SU-DHL-6 (cell line): ENCODE results near the gene HSPA12A.

Experiments used
- H2AFZ ChIP-seq: fragments of 200-600 bp; sonication (generic); 2 replicates; pipeline ENCODE4 v1.6.1; 2014; ENCODE audit warnings: low read depth, mild to moderate bottlenecking, moderate library complexity, mixed read lengths, antibody characterized with exemption, low read length; ENCODE audit not compliant: severe bottlenecking
- H3F3A ChIP-seq: fragments of 200-600 bp; shearing (Covaris generic); 2 replicates; pipeline ENCODE4 v1.6.0; 2016; ENCODE audit warnings: antibody characterized with exemption, mild to moderate bottlenecking; ENCODE audit not compliant: insufficient read depth
- H3K27ac ChIP-seq: fragments of 200-600 bp; sonication (generic); 2 replicates; pipeline ENCODE4 v1.5.1; 2016; ENCODE audit warnings: low read depth, mild to moderate bottlenecking, low read length, moderate library complexity, mixed read lengths
- H3K27me3 ChIP-seq: fragments of 200-600 bp; sonication (generic), shearing (Covaris generic); 2 replicates; pipeline ENCODE4 v1.6.0; 2014; ENCODE audit warnings: mild to moderate bottlenecking, low read length
- H3K36me3 ChIP-seq: fragments of 200-600 bp; sonication (generic); 2 replicates; pipeline ENCODE4 v1.6.1; 2014; ENCODE audit warnings: mild to moderate bottlenecking, low read length, mixed read lengths
- H3K4me2 ChIP-seq: fragments of 300-600, 200-600 bp; shearing (Covaris generic), sonication (generic); 2 replicates; pipeline ENCODE4 v1.6.0; 2014; ENCODE audit warnings: low read length, low read depth, mild to moderate bottlenecking; ENCODE audit not compliant: poor library complexity, severe bottlenecking
- H3K4me3 ChIP-seq: fragments of 200-600 bp; sonication (generic); 2 replicates; pipeline ENCODE4 v1.5.1; 2014; ENCODE audit warnings: antibody characterized with exemption, low read length, mild to moderate bottlenecking, mixed read lengths; ENCODE audit not compliant: insufficient read depth, poor library complexity, severe bottlenecking
- H3K79me2 ChIP-seq: fragments of 200-600 bp; sonication (generic); 2 replicates; pipeline ENCODE4 v1.6.1; 2014; ENCODE audit warnings: mild to moderate bottlenecking, low read length, moderate library complexity; ENCODE audit not compliant: insufficient read depth
- H3K9ac ChIP-seq: fragments of 200-600 bp; sonication (generic); 2 replicates; pipeline ENCODE4 v1.7.0; 2014; ENCODE audit warnings: mild to moderate bottlenecking, low read length
- H3K9me2 ChIP-seq: fragments of 200-600 bp; sonication (generic); replicated peaks from 2 replicates; pipeline ENCODE4 v1.6.1; 2014; ENCODE audit warnings: low read length; ENCODE audit not compliant: insufficient read depth
- H3K9me3 ChIP-seq: fragments of 200-600 bp; sonication (generic); 2 replicates; pipeline ENCODE4 v1.6.1; 2014; ENCODE audit warnings: low read length, mixed read lengths; ENCODE audit not compliant: insufficient read depth
- H4K20me1 ChIP-seq: fragments of 200-600 bp; sonication (generic); 2 replicates; pipeline ENCODE4 v1.6.1; 2014; ENCODE audit warnings: low read depth, mild to moderate bottlenecking, antibody characterized with exemption, low read length, moderate library complexity, mixed read lengths
- CTCF ChIP-seq: fragments of 200-600 bp; sonication (generic); IDR thresholded peaks from one replicate; pipeline ENCODE4 v1.5.1; 2017; ENCODE audit warnings: antibody characterized with exemption, mild to moderate bottlenecking, low read length, moderate library complexity; ENCODE audit not compliant: insufficient read depth, poor library complexity, severe bottlenecking
- EZH2phosphoT487 ChIP-seq: fragments of 200-600 bp; sonication (generic), shearing (Covaris generic); conservative IDR thresholded peaks from 2 replicates; pipeline ENCODE4 v1.6.1; 2018; ENCODE audit warnings: mild to moderate bottlenecking, antibody characterized with exemption, low read length, moderate library complexity, mixed read lengths

Gene HSPA12A

GRCh38 chr10:116723428-116724281, 18.7 kb downstream of the HSPA12A start:
- H3F3A ChIP-seq, result no peaks in the 10 kb centered on the region

GRCh38 chr10:116722736-116723427, 19.5 kb downstream of the HSPA12A start:
- Histone ChIP-seq H3K79me2 (no peaks in the 10 kb centered on the region), H3K36me3 (no peaks in the 10 kb centered on the region), H3K9me3 (no peaks in the 10 kb centered on the region), H2AFZ (no peak overlapping the region), H3K9ac (no peak overlapping the region), H3K9me2 (no peaks in the 10 kb centered on the region), H3K27ac (no peak overlapping the region), H3F3A (no peaks in the 10 kb centered on the region), H3K27me3 (no peaks in the 10 kb centered on the region), H4K20me1 (no peaks in the 10 kb centered on the region), H3K4me3 (no peak overlapping the region), H3K4me2 (no peak overlapping the region)
- TF ChIP-seq EZH2phosphoT487, result no peak
- no peak for TF ChIP-seq CTCF

More at GRCh38 chr10:116723428-116724281, 18.7 kb downstream of the HSPA12A start:
- Histone ChIP-seq H3K9me3 (no peaks in the 10 kb centered on the region), H3K4me3 (no peak overlapping the region), H4K20me1 (no peaks in the 10 kb centered on the region), H3K36me3 (no peaks in the 10 kb centered on the region), H3K9ac (no peak overlapping the region), H3K9me2 (no peaks in the 10 kb centered on the region), H3K4me2 (no peak overlapping the region), H3K27ac (no peak overlapping the region), H3K27me3 (no peaks in the 10 kb centered on the region), H3K79me2 (no peaks in the 10 kb centered on the region), H2AFZ (no peak overlapping the region)
- TF ChIP-seq EZH2phosphoT487, result no peak
- no peak for TF ChIP-seq CTCF

GRCh38 chr10:116721547-116722392, 20.6 kb downstream of the HSPA12A start:
- Histone ChIP-seq H3K9ac (no peak overlapping the region), H3F3A (no peaks in the 10 kb centered on the region), H3K4me2 (no peak overlapping the region), H3K27me3 (no peaks in the 10 kb centered on the region), H3K79me2 (no peaks in the 10 kb centered on the region), H3K27ac (no peak overlapping the region), H4K20me1 (no peaks in the 10 kb centered on the region), H3K4me3 (no peak overlapping the region), H3K9me3 (no peaks in the 10 kb centered on the region), H2AFZ (no peak overlapping the region), H3K36me3 (no peaks in the 10 kb centered on the region), H3K9me2 (no peaks in the 10 kb centered on the region)
- TF ChIP-seq EZH2phosphoT487, result no peak
- TF ChIP-seq CTCF, result no peak
